Prostate gland (tissue), 2 donors: Measurements from ENCODE around the gene GATA6.

Source experiments
- POLR2AphosphoS5 ChIP-seq: sonication (generic); formaldehyde crosslinking; IDR thresholded peaks from one replicate; pipeline ENCODE4 v1.6.1; 2017; ENCODE audit warnings: antibody characterized with exemption
- TF ChIP-seq, protein P1 (sequence below), 4 experiments: fragments of 200-600 bp in 2 of 4; fragments of 450-650 bp in 2 of 4; sonication (generic) in 2 of 4; IDR thresholded peaks; 1 replicate in 3 of 4; 2 replicates in 1 of 4; pipeline ENCODE4 v1.5.1; 2016 to 2019; ENCODE audit warnings: antibody characterized with exemption in 4 of 4, mild to moderate bottlenecking in 2 of 4, moderate library complexity in 2 of 4

DNA sequence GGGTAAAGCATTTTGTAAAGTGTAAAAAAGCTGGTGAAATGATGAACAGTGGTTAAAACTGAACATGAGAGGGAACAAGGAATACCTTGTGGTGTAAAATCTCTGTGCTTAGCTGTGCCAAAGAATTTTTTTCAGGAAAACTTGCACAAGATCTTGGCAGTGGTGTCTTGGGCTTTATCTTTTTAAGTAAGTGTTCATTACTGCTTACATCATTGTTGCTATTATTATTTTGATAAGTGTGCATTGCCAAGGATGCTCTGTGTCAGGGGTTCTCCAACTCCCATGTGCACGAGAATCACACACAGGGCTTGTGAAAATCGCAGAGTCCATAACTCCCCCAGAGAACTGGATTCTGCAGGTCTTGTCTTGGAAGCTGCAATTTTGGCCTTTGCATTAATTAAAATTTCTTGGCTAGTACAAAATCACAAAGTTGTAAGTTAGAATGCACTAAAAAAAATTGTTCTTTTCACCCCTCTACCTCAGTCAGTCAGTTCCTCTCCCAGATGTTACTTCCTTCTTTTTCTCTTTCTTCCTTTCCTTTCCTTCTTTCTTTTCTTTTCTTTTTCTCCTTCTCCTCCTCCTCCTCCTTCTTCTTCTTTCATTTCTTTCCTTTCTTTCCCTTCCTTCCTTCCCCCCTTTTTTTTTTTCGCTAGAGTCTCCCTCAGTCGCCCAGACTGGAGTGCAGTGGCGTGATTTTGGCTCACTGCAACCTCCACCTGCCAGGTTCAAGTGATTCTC lies 37.8 kb downstream of the GATA6 start:
- TF ChIP-seq, protein P1, sequence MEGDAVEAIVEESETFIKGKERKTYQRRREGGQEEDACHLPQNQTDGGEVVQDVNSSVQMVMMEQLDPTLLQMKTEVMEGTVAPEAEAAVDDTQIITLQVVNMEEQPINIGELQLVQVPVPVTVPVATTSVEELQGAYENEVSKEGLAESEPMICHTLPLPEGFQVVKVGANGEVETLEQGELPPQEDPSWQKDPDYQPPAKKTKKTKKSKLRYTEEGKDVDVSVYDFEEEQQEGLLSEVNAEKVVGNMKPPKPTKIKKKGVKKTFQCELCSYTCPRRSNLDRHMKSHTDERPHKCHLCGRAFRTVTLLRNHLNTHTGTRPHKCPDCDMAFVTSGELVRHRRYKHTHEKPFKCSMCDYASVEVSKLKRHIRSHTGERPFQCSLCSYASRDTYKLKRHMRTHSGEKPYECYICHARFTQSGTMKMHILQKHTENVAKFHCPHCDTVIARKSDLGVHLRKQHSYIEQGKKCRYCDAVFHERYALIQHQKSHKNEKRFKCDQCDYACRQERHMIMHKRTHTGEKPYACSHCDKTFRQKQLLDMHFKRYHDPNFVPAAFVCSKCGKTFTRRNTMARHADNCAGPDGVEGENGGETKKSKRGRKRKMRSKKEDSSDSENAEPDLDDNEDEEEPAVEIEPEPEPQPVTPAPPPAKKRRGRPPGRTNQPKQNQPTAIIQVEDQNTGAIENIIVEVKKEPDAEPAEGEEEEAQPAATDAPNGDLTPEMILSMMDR (IDR thresholded peaks at IDR 0.05): no peak
- TF ChIP-seq POLR2AphosphoS5: no peak
